Measurements from ENCODE around the gene PLEKHA1.

Gene PLEKHA1

DNA sequence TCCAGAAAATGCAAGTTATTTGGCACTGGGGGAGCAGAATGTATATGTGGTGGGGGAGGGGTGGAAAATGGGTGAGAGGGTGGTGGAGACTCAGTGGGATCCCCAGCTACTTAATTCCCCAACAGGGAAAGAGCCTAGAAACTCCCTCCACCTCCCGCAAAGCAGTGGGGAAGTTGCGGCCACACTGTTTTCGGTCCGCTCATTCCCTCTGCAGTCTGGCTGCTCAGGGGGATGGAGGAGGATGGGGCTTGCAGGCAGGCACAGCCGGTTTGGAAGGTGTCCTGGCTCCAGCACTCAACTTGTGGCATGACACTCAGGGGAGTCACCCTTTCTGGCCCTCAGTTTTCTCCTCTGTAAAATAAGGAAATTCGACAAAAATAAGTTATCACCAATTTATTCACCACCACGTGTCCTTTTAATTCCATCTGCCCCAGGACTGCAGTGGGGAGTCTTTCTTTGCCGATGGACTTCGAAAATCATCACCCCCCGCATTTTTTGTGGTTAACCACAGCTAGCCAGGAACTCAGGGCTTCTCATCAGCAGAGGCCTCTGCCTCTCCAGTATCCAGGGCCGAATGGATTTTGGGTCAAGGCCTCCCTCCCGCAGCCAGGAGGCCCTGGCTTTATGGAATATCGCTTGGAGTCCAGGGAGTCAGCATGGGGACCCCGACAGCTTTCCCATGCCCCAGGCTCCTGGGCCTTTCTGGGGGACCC is 85.2 kb downstream of the PLEKHA1 start:
- no peak for DNase-seq

DNA sequence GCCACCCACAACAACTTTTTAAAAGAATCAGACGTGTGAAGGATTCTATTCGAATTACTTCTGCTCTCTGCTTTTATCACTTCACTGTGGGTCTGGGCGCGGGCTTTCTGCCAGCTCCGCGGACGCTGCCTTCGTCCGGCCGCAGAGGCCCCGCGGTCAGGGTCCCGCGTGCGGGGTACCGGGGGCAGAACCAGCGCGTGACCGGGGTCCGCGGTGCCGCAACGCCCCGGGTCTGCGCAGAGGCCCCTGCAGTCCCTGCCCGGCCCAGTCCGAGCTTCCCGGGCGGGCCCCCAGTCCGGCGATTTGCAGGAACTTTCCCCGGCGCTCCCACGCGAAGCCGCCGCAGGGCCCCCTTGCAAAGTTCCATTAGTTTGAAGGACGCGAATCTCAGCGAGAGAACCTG is 86.4 kb downstream of the PLEKHA1 start:
- peak in 3 of 58 donors; percentile 31 to 57 (median 57) for DNase-seq

DNA sequence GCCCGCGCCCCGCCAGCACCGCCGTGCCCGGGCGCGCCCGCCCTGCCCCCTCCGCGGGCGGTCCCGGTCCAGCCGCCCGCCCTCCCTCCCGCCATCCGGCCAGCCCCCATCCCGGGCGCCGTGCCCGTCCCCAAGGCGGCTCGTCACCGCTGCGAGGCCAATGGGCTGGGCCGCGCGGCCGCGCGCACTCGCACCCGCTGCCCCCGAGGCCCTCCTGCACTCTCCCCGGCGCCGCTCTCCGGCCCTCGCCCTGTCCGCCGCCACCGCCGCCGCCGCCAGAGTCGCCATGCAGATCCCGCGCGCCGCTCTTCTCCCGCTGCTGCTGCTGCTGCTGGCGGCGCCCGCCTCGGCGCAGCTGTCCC is 86.8 kb downstream of the PLEKHA1 start, which contains the start of gene HTRA1:
Gene HTRA1, plus strand, starts transcription at position 187 of the 362 bp plus-strand sequence. Its CDS starts 100 bp downstream, at position 287.
- DNase-seq: peak in 55 of 58 donors; percentile 25 to 91 (median 81)

DNA sequence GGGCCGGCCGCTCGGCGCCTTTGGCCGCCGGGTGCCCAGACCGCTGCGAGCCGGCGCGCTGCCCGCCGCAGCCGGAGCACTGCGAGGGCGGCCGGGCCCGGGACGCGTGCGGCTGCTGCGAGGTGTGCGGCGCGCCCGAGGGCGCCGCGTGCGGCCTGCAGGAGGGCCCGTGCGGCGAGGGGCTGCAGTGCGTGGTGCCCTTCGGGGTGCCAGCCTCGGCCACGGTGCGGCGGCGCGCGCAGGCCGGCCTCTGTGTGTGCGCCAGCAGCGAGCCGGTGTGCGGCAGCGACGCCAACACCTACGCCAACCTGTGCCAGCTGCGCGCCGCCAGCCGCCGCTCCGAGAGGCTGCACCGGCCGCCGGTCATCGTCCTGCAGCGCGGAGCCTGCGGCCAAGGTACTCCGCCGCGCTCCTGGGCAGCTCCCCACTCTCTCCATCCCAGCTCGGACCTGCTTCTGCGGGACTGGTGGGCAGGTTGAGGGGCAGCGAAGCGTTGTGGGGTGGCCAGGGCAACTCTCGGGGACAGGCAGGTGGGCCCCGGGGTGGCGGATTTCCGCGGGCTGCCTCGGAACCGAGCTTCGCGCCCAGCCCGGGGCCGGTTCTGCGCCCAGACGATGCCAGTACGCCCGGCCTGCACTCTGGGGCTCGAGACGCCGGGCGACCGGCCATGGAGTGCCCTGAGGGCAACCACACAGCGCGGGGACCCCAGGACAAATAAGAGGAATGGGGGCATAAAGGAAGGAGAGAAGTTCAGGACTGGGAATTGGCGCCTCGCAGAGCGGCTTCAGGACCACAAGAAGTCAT is 87.4 kb downstream of the PLEKHA1 start:
- peak in 4 of 58 donors; percentile 37 to 61 (median 52) for DNase-seq

DNA sequence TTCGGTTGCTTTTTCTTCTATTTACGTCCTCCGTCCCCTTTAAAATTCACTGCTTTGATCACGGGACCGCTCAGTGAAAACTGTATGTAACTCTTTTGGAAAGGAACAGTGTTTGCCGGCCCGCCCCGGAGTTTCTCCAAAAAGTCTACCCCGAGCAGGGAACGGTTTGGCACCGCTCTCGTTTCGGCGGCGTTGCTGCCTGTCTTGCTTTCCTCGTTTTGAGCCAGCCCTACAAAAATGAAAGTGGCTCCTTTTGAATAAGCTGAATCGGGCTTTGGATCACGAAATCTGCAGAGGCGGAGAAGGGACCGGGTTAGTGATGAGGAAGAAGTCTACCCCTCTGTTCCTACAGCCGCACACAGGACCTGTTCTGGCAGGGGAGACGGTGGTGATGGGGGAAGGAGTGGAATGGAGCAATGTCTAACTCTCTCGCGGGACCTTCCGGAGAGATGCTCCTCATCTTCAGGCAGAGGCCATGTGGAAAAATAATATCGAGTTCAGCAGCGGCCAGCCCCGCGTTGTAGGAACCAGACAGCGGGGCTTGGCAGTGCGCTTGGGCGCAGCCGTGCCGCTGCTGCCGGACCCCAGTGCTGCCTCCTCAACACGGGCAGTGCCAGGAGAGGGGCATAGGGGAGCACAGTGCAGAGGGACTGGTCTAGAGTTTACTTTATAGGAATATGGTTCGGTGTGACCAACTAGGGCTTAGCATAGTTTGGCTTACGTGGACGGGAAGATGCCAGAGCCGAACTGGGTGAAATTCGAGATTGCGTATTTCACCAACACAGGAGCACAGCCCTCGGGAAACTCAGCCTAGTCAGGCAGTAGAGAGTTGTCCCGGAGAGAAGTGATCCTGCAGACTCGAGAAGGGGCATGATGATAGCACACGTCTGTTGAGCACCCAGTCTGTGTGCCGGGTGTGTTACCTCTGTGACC is 88.3 kb downstream of the PLEKHA1 start:
- DNase-seq: peak in 15 of 58 donors; percentile 22 to 51 (median 42)

DNA sequence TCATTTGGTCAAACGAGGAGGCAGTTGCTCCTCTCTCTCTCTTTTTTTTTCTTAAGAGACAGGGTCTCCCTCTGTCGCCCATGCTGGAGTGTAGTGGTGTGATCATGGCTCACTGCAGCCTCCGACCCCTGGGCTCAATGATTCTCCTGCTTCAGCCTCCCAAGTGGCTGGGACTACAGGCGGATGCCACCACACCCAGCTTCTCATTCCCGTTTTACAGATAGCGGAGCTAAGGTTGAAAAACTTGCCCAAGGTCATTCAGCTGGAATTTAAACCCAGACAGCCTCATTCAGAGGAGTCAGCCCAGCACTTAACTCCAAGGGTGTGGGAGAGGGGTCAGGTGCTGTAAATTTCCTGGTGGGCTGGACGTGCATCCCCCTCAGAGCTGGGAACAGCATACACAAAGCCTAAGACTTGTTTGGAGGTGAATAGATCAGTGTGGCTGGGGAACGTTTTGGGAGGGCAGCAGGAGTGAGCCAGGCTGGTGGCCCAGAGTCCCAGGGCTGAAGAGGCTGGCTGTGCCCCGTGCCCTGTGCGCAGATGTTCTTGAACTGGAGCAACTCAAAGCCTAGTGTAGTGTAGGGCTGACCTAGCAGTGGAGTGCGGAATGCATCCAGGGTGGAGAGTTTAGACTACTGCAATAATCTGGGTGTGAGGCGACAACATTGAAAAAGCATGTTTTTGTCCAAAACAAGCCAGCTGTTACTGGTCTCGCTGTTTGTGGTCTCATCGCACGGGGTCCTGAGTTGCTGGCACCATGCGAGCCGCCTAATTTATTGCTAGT is 89.2 kb downstream of the PLEKHA1 start:
- peak in 4 of 58 donors; percentile 32 to 63 (median 36) for DNase-seq

DNA sequence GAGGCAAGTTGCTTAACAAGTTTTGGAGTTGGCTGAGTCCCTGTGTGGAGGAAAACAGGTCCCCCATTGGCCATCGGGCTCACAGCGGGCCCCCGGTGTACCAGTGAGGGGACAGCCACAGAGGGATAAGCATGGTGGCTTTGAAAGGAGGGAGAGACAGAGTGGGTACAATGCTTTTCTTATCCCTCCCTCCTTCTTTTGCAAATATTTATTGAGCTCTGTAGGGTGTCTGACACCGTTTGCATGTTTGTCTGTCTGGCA is 89.7 kb downstream of the PLEKHA1 start:
- DNase-seq: peak in 1 of 58 donors; percentile 24

DNA sequence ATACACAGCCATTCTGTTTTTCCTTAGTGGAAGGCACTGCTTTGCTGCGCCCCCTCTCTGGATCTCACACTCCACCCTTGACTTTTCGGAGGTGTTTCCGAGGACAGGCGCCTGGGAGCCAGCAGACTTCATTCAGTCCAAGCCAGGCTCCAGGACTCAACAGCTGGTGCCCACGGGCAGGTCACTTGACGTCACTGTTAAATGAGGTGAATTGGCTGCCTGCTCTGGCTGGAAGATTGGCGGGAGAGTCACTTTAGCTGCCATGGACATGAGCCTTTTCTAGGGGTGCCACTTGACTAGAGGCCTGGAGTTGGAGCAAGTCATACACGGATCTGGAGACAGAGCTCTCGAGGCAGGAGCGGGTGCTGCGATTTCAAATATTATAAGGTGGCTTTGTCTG is 90.1 kb downstream of the PLEKHA1 start:
- peak in 7 of 58 donors; percentile 26 to 58 (median 30) for DNase-seq

DNA sequence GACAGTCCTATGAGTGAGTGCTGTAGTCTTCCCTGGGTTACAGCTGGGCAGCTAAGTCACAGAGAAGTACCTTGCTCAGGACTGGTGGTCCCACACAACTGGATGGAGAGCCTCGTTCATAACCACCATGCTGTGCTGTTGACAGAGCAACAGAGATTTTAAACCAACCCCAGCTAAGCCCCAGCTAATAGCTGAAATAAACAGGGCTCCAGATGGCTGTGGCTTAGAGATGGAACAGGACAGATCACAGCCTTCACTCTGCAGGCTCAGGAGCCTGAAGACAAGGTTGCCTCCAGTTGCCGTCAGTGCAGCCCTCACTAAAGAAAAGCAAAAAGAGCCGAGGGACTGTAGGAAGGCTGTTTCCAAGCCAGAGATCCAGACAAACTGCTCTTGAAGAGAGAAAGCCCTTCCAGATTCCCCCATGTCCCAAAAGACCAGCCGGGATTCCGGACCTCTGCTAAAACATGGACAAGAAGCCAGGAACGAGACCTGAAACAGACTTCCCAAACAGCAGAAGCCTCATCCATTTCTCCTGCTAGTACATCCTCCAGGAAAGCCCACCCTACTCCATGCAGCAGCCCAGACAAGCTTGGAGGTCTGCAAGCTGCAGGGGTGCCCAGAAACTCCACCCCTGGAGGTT is 91.0 kb downstream of the PLEKHA1 start:
- no peak for DNase-seq

DNA sequence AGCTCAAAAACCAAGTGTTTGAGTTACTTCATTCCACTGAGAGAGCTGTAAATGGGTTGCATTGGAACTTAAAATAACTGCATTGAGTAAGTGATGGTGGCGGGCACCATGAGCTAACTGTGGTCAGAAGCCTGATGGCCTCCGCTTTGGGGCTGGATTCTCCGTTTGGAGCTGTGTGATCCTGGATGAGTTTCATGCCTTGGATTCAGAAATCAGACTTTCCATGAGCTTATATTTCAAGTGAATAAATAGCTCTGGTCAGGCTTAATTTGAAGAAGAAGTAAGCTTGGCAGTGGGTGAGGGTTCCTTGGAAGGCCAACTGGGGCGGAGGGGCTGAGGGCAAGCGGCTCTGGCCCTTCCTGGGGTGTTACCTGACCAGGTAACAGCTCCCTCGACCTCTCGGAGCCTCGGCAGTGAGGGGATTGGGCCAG is 92.5 kb downstream of the PLEKHA1 start:
- no peak for DNase-seq

DNA sequence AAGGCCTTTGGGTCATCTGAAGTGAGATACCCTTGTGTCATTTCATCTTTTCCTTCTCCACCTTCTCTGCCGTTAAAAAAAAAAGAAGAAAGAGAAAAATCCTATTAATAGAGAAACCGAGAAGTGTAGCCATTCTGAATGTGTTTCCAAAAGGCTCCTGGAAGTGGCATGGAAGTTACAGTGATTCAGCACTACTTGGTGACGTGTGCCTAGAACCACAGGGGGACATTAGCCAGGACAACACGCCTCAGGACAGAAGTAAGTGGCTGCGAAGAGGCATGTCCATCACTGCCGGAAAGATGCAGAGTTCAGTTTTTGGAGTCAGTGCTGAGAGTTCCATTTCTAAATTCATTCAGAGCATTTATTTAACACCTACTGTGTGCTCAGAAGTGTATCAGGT is 93.2 kb downstream of the PLEKHA1 start:
- no peak for DNase-seq

DNA sequence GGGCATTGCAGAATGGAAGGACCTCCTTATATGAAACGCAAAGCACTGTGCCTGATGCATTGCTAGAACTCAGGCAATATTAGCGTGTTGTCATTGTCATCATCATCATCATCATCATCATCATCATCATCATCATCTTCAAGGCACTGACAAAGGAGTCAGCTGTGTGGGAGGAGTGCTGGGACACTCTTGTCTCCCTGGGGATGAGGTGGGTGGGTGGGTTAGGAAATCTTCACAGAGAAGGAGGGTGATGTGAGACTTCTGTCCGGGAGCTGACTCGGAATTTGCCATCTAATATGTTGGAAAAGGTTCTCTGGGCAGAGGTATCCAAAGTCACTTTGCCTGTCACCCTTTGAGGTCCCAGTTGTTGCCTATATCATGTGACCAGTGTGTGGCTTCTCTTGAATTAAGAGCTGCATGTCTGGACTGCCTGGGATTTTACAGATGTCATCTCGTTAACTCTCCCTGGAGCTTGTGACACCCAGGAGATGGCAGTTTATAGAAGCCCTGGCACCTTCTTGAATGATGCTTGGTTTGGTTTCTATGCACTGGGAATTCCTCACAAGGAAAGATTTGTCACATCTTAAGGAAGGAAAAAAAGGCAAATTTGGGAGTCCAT is 93.9 kb downstream of the PLEKHA1 start:
- no peak for DNase-seq

DNA sequence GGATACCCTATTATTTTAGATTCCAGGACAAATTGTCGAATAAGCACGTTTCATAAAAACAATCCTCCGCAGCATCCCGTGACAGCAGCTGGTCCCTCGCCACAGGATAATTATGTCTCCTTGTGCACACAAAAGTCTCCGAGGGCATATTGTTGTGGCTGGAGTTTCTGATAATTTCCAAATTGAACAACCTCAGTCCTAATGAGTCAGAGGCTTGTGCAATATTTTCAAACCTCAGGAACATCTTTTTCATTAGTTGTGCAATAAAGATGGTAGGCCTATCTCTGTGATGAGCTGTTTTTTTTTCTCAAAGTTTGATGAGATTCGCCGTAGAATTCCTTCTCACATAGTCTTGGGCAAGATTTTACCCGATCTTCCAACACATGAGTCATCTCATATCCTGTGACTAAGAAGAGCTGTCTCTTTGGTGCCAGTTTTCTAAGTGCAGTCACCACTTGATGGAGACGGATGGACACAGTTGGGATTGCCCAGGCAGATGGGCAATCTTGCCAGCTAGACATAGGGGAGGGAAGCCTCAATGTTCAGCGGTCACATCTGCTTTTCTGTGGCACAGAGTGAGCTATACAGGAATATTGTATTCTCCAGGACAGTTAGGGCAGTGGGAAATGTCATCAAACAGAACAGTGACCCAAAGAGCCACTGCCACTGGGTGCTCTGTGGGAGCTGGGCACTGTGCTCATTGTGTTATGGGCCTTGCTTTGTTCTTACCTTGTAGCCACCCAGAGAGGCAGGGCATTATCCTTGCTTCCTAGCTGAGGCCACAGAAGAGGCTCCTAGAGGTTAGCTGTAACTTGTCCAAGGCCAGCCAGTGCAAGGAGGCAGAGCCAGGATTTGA is 94.6 kb downstream of the PLEKHA1 start:
- DNase-seq: peak in 11 of 58 donors; percentile 28 to 81 (median 45)

DNA sequence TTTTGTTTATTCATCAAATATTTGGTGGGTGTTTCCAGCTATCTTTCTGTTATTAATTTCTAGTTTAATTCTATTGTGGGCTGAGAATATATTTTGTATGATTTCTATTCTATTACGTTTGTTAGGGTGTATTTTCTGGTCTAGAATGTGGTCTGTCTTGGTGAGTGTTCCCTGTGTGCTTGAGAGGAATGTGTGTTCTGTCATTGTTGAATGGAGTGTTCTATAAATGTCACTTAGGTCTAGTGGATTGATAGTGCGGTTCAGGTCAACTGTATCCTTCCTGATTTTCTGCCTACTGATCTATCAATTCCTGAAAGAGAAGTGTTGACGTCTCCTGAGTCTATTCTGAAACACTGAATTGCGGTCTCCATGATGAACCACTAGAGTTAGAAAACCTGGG is 95.3 kb downstream of the PLEKHA1 start:
- no peak for DNase-seq

DNA sequence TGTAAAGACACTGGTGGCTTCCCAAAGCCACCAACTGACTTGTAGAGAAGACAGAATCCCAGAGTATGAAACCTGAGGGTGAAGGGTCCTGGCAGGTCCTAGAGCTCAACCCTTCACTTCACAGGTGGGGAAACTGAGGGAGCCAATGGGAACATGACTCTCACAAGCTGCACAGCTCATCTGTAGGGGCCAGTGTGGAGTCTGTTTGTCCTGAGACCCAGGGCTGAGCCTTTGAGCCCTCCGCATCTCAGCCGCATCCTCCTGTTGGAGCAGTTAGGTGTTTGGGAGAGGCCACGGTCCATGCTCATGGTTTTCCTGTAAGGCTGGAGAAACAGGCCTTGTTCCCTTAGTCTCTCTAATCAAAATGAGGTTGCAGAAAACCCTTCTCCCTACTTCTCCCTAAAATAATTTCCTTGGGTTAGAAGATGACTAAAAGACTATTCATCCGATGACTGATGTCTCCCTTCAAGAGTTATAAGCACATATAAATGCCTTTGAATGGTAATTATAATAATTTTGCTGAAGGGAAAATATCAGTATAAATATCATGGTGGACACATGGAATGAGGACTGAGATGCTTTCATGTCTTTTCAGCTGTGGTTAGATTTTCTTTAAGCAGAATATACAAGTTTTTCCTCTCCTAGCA is 97.1 kb downstream of the PLEKHA1 start:
- DNase-seq: no peak

DNA sequence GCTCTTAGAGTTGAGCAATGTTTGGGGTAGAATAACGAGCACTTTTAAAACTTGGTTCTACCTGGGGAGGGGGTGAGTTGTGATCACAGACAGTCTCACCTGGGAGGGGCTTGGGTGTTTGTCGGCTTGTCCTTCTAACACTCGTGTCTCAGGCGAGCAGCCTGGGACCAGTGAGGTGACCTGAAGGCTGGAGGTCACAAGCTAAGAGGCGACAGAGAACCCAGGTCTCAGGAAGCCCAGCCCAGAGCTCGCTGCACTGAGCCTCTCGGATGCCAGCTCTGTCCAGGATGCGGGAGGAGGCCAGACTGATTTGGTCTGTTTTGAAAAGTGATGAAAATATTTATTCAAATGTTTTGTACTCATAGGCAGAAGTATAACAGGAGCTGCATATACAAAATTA is 98.6 kb downstream of the PLEKHA1 start:
- DNase-seq: no peak

DNA sequence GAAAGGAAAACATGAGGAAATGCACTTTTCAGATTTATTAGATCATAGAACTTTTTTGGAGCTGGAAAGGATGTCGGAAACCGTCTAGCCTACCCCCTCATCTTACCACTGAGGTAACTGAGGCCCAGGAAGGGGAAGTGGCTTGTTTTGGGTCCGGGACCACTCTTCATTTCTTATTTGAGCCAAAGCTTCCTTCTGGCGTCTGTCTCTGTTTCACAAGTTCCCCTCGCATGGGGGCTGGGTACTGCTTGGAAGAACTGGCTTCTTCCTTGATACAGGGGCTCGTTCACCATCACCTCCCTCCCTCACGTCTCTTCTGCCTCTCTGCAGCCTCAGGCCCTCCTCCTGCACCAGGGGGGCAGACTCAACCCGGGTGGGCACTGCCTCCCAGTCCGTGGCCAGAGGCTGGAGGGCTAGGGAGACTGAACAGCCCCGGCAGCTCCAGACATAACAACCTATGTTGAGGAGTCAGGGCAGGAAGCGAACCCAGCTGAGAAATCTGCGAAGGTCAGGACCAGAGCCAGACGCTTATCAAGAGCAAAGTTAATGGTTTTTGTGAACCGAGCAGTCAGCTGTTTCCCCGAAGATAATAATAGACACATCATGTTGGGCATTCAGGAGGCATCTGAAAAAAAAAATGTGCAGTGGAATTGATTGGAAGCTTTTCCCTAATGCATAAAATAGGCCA is 99.8 kb downstream of the PLEKHA1 start:
- peak in 12 of 58 donors; percentile 33 to 83 (median 56) for DNase-seq

DNA sequence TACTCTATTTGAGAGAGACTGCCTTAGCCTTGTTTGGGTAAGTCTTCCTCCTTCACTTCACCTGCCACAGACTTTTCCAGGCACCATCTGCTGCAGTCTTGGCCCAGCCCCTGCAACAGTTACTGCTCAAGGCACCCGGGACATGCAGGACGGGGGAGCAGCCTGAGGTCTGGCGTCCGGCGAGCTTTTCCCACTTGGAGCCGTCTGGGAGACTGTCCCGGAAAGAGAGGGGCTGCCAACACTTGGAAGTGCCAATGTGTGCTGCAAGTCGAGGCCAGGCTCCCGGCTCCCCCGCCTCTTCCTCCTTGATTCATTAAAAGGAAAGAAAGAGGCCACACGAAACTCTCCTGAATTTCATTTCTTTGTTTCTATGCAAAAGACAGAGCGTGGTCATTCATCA is 100.6 kb downstream of the PLEKHA1 start:
- peak in 50 of 58 donors; percentile 38 to 91 (median 74) for DNase-seq

All from anterior cingulate cortex (tissue), 58 donors.